ENCODE measurements around the gene CCL22.

- TF ChIP-seq CTCF (IDR thresholded peaks at IDR 0.05; ENCODE audit: low read length) (no peak), EZH2 (optimal IDR thresholded peaks at IDR 0.05; ENCODE audit: low read depth, low read length) (no peak), EZH2phosphoT487 (IDR thresholded peaks at IDR 0.05; ENCODE audit: low read length) (no peak)
These were observed 2.8 kb downstream of the CCL22 start for GRCh38 chr16:57361404-57361803.

All from MM.1S (cell line).